Fibroblast of villous mesenchyme (primary cell): Measurements from ENCODE around the gene AMPD1. TPM values are rescaled to one million over a fixed set of nuclear protein-coding genes. Genes with fewer than 3 reads are reported as not detected.

Source experiments
- DNase-seq: peaks from one replicate; pipeline ENCODE4 v3.0.0-alpha.2; 2010; ENCODE audit warnings: low read depth
- H3K4me3 ChIP-seq: 2 replicates; pipeline ENCODE4 v1.5.1; 2011; ENCODE audit warnings: low read depth, mild to moderate bottlenecking, low read length
- CTCF ChIP-seq: IDR thresholded peaks from 2 replicates; pipeline ENCODE4 v1.5.1; 2012; ENCODE audit warnings: low read depth, mild to moderate bottlenecking, low read length; ENCODE audit not compliant: insufficient read depth
- total RNA-seq: library from RNA; depleted of rRNA; stranded (reverse); fragments of >200 nt; gene quantifications from 2 replicates; pipeline ENCODE4 v1.2.3, GENCODE V29; 2012

AMPD1 gene
- total RNA-seq, 1 donor = not detected

GRCh38 chr1:114716304-114717170 is 21.2 kb upstream of the AMPD1 start, which contains the start of gene NRAS:
Gene NRAS (minus strand): TSS chr1:114716771. CDS start chr1:114716160, 611 bp downstream.
- DNase-seq = peak; percentile 93
- H3K4me3 ChIP-seq = peak within 1 kb of the TSS; percentile 100
- TF ChIP-seq CTCF = no peak

- no peak for TF ChIP-seq CTCF
- peak overlapping the region; percentile 100 for H3K4me3 ChIP-seq
- no peak for DNase-seq
These were observed 20.6 kb upstream of the AMPD1 start for GRCh38 chr1:114715952-114716303.

GRCh38 chr1:114712977-114713376 is 17.6 kb upstream of the AMPD1 start:
- no peak for DNase-seq
- no peak overlapping the region for H3K4me3 ChIP-seq
- TF ChIP-seq CTCF = no peak

- no peak for TF ChIP-seq CTCF
- no peak overlapping the region for H3K4me3 ChIP-seq
- no peak for DNase-seq
These were observed 15.0 kb upstream of the AMPD1 start for GRCh38 chr1:114710360-114710759.

- H3K4me3 ChIP-seq = no peak overlapping the region
- TF ChIP-seq CTCF = no peak
- DNase-seq = no peak
These were observed 12.3 kb upstream of the AMPD1 start for GRCh38 chr1:114707604-114708003.

GRCh38 chr1:114703242-114703641 is 7.9 kb upstream of the AMPD1 start:
- no peak overlapping the region for H3K4me3 ChIP-seq
- no peak for DNase-seq
- TF ChIP-seq CTCF = no peak
